Memory B cell (primary cell): Measurements from ENCODE around the gene ARL3.
A peak's percentile ranks its signal among the peaks of the same experiment; 100 is the strongest.
"Not testable (repeated sequence)": the region's sequence is repeated elsewhere in the genome, so short reads cannot be mapped to it uniquely, and the experiment has no call there.

Experiments used
- ATAC-seq: fragments of 150-1000 bp; cut with Tn5 transposase; 2 replicates; pipeline ENCODE4 v1.10.0; 2021; ENCODE audit warnings: low read depth, mild to moderate bottlenecking, moderate library complexity
- DNase-seq, 2 donors: peaks; one replicate each; pipeline ENCODE4 v3.0.0; 2022; ENCODE audit warnings: low spot score in 2 of 2
- H3K27ac Mint-ChIP-seq: one replicate; pipeline ENCODE4 v1.8.0; 2022; ENCODE audit warnings: mild to moderate bottlenecking, moderate library complexity, mixed read lengths
- H3K27me3 Mint-ChIP-seq: one replicate; pipeline ENCODE4 v1.8.0; 2022; ENCODE audit warnings: mixed read lengths
- H3K36me3 Mint-ChIP-seq: one replicate; pipeline ENCODE4 v1.8.0; 2022; ENCODE audit warnings: mild to moderate bottlenecking, mixed read lengths
- H3K4me1 Mint-ChIP-seq: one replicate; pipeline ENCODE4 v1.8.0; 2022; ENCODE audit warnings: mixed read lengths
- H3K4me3 Mint-ChIP-seq: one replicate; pipeline ENCODE4 v1.8.0; 2022; ENCODE audit warnings: mild to moderate bottlenecking, moderate library complexity, mixed read lengths
- H3K9me3 Mint-ChIP-seq: one replicate; pipeline ENCODE4 v1.8.0; 2022; ENCODE audit warnings: mixed read lengths

Gene ARL3

DNA sequence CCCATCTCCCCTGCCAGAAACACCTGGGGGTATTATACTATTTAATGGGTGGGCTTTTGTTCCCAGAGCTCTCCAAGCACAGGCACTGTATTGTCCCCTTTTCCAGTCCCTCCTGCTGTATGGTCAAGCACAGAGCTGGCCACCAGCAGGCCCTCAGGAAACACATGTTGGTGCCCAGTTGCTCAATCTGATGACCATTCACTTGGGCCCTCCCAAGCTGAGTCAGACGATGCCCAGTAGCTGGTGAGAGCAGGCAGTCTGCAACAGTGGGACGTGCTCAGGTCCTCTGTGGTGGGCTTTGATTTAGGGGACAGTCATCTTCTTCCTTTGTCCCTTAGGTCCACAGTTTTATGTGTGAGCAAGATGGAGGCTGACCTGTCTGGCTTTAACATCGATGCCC, 12.1 kb upstream of the ARL3 start:
- no peak overlapping the region for H3K27ac Mint-ChIP-seq

GRCh38 chr10:102723989-102724388, 9.8 kb upstream of the ARL3 start:
- Mint-ChIP-seq H3K9me3 (no peaks in the 10 kb centered on the region), H3K27ac (no peak overlapping the region), H3K4me3 (no peak overlapping the region), H3K27me3 (no peaks in the 10 kb centered on the region), H3K4me1 (peaks cover 7% of the 10 kb centered on the region), H3K36me3 (peaks cover 20% of the 10 kb centered on the region)
- DNase-seq (no peak), ATAC-seq (no peak)

More for the DNA sequence above, 12.1 kb upstream of the ARL3 start:
- peaks cover 18% of the 10 kb centered on the region for H3K36me3 Mint-ChIP-seq
- ATAC-seq: no peak
- H3K4me3 Mint-ChIP-seq: no peak overlapping the region
- peaks cover 8% of the 10 kb centered on the region for H3K4me1 Mint-ChIP-seq
- H3K27me3 Mint-ChIP-seq: no peaks in the 10 kb centered on the region
- DNase-seq: no peak
- H3K9me3 Mint-ChIP-seq: no peaks in the 10 kb centered on the region

GRCh38 chr10:102721954-102722353, 7.8 kb upstream of the ARL3 start:
- DNase-seq: no peak
- Mint-ChIP-seq H3K27me3 (no peaks in the 10 kb centered on the region), H3K27ac (no peak overlapping the region), H3K4me1 (peaks cover 10% of the 10 kb centered on the region), H3K9me3 (no peaks in the 10 kb centered on the region), H3K36me3 (peaks cover 21% of the 10 kb centered on the region), H3K4me3 (no peak overlapping the region)
- ATAC-seq: no peak

- Mint-ChIP-seq H3K9me3 (no peaks in the 10 kb centered on the region), H3K27ac (no peak overlapping the region), H3K36me3 (peaks cover 19% of the 10 kb centered on the region), H3K4me3 (no peak overlapping the region), H3K27me3 (no peaks in the 10 kb centered on the region), H3K4me1 (peaks cover 13% of the 10 kb centered on the region)
- DNase-seq (no peak), ATAC-seq (no peak)
Observed at GRCh38 chr10:102720775-102721301, 6.6 kb upstream of the ARL3 start.

GRCh38 chr10:102720337-102720736, 6.1 kb upstream of the ARL3 start:
- no peak for DNase-seq
- no peak for ATAC-seq
- Mint-ChIP-seq H3K4me3 (no peak overlapping the region), H3K27ac (no peak overlapping the region), H3K36me3 (peaks cover 19% of the 10 kb centered on the region), H3K4me1 (peaks cover 13% of the 10 kb centered on the region), H3K9me3 (no peaks in the 10 kb centered on the region), H3K27me3 (no peaks in the 10 kb centered on the region)

- no peak for ATAC-seq
- Mint-ChIP-seq H3K27ac (no peak overlapping the region), H3K27me3 (no peaks in the 10 kb centered on the region), H3K36me3 (peaks cover 9% of the 10 kb centered on the region), H3K9me3 (no peaks in the 10 kb centered on the region), H3K4me1 (peaks cover 20% of the 10 kb centered on the region), H3K4me3 (no peak overlapping the region)
- DNase-seq: no peak
Observed at GRCh38 chr10:102718220-102718619, 4.0 kb upstream of the ARL3 start.

GRCh38 chr10:102716900-102717565, 2.8 kb upstream of the ARL3 start:
- H3K9me3 Mint-ChIP-seq, ATAC-seq, H3K4me3 Mint-ChIP-seq, H3K27ac Mint-ChIP-seq, DNase-seq, H3K36me3 Mint-ChIP-seq, H3K27me3 Mint-ChIP-seq: not testable (repeated sequence)
- peaks cover 20% of the 10 kb centered on the region for H3K4me1 Mint-ChIP-seq

GRCh38 chr10:102715880-102716279, 1.7 kb upstream of the ARL3 start:
- H3K27me3 Mint-ChIP-seq: no peaks in the 10 kb centered on the region
- peaks cover 16% of the 10 kb centered on the region for H3K4me1 Mint-ChIP-seq
- no peak overlapping the region for H3K27ac Mint-ChIP-seq
- no peak for DNase-seq
- ATAC-seq: no peak
- H3K36me3 Mint-ChIP-seq: peaks cover 9% of the 10 kb centered on the region
- H3K9me3 Mint-ChIP-seq: no peaks in the 10 kb centered on the region
- H3K4me3 Mint-ChIP-seq: peak overlapping the region; percentile 53

- Mint-ChIP-seq H3K4me1 (peaks cover 23% of the 10 kb centered on the region), H3K27me3 (no peaks in the 10 kb centered on the region), H3K4me3 (peak within 1 kb of the TSS; percentile 96), H3K36me3 (peaks cover 6% of the 10 kb centered on the region), H3K9me3 (no peaks in the 10 kb centered on the region), H3K27ac (peak within 1 kb of the TSS; percentile 95)
- ATAC-seq (peak; percentile 19), DNase-seq (peak; percentile 39 to 52)
Observed at GRCh38 chr10:102714621-102715455, 641 bp upstream of the ARL3 start, which contains the start of gene SFXN2. Gene SFXN2 (plus strand): TSS chr10:102714636. CDS start chr10:102726637, 12,001 bp downstream.

DNA sequence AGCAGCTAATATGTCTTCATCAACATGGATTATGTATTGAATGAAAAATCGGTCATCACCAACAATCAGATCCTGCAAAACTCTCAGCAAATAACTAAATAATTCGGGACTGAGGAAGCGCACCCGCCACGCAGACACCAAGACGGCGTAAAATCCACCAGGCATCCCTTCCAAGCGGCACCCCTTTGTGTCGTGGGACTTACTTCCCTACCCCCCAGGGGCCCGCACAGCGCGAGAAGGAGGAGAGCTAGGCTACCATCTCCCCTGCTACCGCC, 721 bp downstream of the ARL3 start:
- no peak for DNase-seq
- no peaks in the 10 kb centered on the region for H3K9me3 Mint-ChIP-seq
- H3K4me3 Mint-ChIP-seq: peak overlapping the region; percentile 96
- H3K36me3 Mint-ChIP-seq: peaks cover 6% of the 10 kb centered on the region
- ATAC-seq: peak; percentile 59
- H3K27me3 Mint-ChIP-seq: no peaks in the 10 kb centered on the region
- H3K27ac Mint-ChIP-seq: peak overlapping the region; percentile 95
- peaks cover 21% of the 10 kb centered on the region for H3K4me1 Mint-ChIP-seq

- no peaks in the 10 kb centered on the region for H3K9me3 Mint-ChIP-seq
Observed at GRCh38 chr10:102712843-102713538, 1.2 kb downstream of the ARL3 start.

GRCh38 chr10:102712089-102712488, 2.1 kb downstream of the ARL3 start:
- no peak for ATAC-seq
- Mint-ChIP-seq H3K9me3 (no peaks in the 10 kb centered on the region), H3K4me1 (peaks cover 18% of the 10 kb centered on the region), H3K27ac (peak overlapping the region; percentile 87), H3K4me3 (no peak overlapping the region), H3K27me3 (no peaks in the 10 kb centered on the region), H3K36me3 (peaks cover 2% of the 10 kb centered on the region)
- no peak for DNase-seq

More at GRCh38 chr10:102712843-102713538, 1.2 kb downstream of the ARL3 start:
- Mint-ChIP-seq H3K27me3 (no peaks in the 10 kb centered on the region), H3K27ac (peak overlapping the region; percentile 95), H3K4me3 (peak overlapping the region; percentile 96), H3K4me1 (peaks cover 21% of the 10 kb centered on the region), H3K36me3 (peaks cover 6% of the 10 kb centered on the region)
- DNase-seq (no peak), ATAC-seq (no peak)

DNA sequence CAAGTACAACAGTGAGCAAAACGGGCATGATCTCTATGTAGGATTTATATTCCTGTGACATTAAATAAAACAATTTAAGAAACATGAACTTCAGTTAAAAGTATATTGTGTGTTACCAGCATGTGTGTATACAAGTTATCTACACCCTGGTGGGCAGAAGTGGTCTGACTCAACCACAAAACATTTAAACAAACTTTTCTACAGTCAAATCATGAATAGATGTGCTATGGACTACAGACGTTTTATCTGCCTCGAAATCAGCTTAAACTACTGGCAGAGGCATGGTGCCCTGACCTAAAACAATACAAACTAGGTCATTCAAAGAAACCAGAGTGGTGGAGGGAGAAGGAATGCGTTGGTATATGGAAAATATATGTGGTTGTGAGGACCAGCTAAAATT, 3.6 kb downstream of the ARL3 start:
- ATAC-seq (no peak), DNase-seq (no peak)
- Mint-ChIP-seq H3K27me3 (no peaks in the 10 kb centered on the region), H3K36me3 (no peaks in the 10 kb centered on the region), H3K9me3 (no peaks in the 10 kb centered on the region), H3K27ac (peak overlapping the region; percentile 87), H3K4me3 (peak overlapping the region; percentile 28), H3K4me1 (peaks cover 16% of the 10 kb centered on the region)

GRCh38 chr10:102705531-102705930, 8.7 kb downstream of the ARL3 start:
- ATAC-seq (no peak), DNase-seq (no peak)
- Mint-ChIP-seq H3K27ac (no peak overlapping the region), H3K27me3 (no peaks in the 10 kb centered on the region), H3K4me3 (no peak overlapping the region), H3K9me3 (no peaks in the 10 kb centered on the region), H3K36me3 (peaks cover 4% of the 10 kb centered on the region), H3K4me1 (peaks cover 10% of the 10 kb centered on the region)
